ENCODE results near the gene COX4I2. TPM values are rescaled to one million over a fixed set of nuclear protein-coding genes. Genes with fewer than 3 reads are reported as not detected.

COX4I2 gene
- polyA plus RNA-seq, 3 donors: 1.1 to 3.1 (median 1.6) TPM

DNA sequence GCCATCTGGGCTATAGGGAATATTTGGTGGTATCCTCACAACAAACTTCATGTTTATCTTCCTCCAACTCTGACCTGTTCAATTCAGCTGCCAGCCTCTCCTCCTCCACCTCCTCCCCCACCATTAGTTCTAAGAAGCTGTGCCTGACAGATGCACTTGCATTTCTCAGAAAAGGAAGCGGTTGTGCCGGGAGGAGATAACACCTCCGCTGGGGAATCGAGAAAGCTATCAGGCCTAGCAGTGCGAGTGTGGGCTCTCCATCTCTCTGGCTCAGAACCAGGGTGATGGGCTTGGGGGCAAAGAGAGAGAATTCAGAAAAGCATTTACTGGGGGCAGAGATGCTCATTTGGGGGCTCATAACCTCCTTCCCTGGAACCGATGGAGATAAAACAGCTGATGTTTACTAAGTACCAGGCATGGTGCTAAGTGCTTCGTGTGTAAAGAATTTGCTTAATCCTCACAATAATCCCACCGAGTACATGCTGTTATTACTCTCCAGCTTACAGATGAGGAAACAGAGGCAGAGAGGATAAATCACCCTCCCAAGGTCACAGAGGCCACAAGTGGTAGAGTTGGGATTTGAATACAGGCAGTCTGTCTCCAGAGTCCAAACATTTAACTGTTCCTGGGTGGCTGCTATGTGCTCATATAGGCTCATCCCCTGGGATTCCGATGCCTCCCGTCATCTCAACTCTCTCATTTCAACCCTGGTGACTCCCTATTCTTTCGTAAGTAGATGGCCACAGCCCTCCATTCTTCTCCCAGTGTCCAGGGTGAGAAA, 38.3 kb downstream of the COX4I2 start:
- DNase-seq: no peak

DNA sequence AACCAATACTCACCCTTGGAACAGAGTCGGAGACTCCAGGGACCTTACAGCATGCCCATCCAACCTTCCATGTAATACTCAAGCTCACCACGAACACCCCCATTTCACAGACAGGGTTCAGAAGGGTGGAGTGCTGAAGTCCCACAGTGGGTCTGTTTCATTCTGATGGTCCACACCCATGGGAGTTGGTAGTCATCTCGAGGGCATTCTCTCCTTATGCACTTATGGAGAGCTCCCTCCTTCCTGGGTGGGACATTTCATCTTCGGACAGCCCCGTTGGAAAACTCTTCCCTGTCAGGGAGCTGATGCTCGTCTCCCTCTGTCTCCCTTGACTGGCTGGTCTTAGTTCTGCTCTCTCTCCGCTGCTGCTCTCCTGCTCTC, 38.9 kb downstream of the COX4I2 start:
- DNase-seq: no peak

DNA sequence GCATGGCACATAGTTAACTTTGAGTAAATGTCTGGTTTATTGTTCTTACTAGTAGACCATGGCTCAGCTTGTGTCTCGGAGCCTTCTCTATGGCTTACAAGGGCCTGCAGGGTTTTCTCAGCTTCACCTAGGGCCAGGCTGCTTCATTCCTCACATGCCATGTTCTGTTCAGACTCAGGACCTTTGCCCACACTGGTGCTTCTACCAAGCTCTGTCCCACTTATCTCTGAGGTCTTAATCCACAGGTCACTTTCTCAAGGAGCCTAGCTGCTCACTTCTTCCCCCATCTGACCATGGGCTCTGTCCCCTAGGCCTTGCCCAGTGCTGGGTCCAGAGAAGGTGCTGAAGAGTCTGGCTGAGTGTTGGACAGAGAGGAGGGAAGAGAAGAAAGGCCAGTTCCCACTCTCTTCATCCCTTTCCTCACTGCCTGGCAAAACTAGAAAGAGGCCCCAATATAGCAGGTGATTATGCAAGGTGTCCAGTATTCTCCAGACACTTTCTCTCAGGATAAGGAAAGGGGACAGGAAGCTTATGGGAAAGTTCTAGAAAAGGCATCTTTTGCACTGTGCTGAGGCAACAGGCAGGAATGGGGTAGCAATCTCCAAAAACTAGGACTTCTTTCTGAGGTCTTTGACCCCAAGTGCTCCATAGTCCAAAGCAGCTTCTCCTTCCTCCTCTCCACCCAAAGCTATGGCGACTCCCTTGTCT, 40.0 kb downstream of the COX4I2 start:
- no peak for DNase-seq

DNA sequence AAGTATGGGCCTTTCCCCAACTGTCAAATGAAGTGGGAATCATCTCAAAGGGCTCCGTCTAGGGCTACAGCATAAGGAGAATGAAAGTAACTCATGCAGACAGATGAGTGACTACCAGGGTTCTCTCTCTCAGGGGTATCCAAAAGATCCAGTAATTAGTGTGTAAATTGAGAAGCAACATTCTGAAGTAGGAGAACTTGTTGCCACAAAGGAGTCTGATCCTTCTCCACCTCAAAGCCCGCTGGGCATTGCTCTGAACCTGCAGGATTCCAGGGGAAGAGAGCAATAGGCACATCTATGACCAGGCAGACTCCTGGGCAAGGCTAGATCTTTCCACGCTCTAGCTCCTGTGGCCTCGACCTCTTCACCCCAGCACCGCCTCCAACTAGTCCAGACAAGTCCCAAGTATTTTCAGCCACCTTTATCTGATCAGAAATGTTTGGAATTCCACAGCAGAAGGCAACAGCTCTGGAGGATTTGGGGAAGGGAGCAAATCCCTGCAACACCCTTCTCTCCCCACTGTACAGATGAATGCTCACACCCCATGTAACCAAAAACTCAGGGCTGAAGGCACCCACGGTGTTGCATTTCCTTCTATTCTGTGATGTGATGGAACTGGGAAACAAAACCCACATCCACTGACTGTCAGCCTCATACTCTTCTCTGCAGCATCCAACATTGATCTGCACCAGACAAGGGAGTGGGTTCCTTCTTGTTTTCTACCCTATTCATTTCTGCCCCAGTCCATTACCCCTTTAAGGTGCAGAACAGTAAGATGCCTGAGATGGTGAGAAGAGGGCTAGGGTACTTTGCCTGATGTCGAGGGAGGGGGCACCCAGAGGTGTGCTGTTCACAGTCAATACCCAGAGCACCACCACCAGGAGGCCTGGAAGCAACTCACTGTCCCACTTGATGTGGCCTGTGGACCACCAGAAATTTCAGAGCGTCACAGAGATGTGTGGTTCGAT, 41.0 kb downstream of the COX4I2 start:
- no peak for DNase-seq

DNA sequence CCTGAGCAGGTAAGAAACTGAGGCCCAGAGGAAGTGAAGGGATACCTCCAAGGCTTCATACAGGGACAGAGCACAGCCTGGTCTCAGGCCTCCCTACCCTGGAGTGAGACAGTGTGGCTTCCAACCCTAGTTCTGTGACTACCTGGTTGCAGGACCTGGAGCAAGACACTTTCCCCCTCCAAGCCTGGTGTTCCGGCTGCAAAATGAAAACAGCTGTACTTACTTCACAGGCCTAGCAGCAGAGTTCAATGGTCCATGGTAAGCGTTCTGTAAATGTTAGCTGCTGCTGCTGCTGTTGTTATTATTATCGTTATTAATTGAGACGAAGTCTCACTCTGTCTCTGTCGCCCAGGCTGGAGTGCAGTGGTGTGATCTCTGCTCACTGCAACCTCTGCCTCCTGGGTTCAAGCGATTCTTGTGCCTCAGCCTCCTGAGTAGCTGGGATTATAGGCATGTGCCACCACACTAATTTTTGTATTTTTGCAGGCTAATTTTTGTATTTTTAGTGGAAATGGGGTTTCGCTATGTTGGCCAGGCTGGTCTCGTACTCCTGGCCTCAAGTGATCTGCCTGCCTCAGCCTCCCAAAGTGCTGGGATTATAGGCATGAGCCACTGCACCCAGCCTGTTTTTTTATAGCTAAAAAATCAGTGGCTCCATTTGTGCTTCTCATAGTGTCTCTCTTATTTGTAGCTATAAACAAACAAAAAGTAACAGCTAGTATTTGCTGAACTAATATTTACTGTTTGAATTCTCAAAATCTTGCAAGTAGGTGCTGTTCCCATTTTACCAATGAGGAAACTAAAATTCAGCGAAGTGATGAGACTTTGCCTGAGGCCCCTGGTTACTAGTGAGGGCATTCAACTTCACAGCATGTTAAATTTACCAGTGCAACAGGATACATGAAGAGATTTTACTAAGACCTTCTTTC, 41.9 kb downstream of the COX4I2 start:
- DNase-seq: no peak

DNA sequence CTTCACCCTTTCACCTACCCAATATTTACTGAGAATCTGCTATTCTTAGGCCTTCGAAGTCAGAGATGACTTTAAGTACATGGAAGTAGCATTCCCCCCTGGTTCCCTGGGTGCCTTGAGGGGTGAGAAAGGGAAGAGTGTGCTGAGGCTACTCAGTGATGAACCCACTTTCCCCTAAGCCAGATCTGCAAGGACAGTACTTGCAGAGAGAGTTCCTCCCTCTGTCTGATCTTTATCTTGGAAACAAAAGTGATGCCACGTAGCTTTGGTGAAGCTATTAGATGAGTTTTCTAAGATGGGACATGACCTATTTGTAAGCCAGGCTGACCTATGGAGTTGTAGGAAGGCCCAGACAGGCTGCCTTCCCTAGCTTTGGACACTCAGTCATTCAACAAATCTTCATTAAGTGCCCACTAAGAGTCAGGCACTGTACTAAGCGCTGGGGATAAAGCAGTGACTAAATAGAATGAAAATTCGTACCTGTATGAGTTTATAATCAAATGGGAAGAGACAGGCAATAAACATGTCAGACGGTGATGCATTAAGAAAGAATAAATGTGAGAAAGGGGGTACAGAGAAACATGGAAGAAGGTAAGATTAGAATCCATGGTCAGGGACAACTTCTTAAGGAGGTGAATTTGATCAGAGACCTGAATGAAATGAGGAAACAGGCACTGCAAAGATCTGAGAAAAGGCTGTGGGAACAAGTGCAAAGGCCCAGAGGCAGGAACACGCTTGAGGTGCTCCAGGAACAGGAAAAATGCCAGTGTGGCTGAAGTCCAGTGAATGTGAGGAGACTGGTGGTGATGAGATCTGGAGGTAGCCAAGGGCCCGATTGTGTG, 42.8 kb downstream of the COX4I2 start:
- DNase-seq: no peak

DNA sequence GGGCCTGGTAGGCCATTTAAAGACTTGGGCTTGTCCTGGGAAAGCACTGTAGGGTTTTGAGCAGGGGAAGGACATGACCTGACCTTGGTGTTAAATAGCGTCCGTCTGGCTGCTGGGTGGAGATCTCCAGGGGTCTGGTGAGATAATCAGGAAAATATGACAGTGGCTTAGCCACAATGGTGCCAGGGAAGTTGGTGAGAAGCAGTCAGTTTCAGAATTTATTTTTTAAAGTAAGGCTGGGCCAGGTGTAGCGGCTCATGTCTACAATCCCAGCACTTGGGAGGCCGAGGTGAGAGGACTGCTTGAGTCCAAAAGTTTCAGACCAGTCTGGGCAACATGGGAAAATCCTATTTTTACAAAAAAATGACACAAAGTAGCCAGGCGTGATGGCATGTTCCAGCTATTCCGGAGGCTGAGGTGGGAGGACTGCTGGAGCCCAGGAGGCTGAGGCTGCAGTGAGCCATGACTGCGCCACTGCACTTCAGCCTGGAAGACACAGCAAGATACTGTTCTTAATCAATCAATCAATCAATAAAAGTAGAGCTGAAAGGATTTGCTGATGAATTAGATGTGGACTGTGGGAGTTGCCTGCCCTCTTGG, 43.5 kb downstream of the COX4I2 start:
- no peak for DNase-seq

DNA sequence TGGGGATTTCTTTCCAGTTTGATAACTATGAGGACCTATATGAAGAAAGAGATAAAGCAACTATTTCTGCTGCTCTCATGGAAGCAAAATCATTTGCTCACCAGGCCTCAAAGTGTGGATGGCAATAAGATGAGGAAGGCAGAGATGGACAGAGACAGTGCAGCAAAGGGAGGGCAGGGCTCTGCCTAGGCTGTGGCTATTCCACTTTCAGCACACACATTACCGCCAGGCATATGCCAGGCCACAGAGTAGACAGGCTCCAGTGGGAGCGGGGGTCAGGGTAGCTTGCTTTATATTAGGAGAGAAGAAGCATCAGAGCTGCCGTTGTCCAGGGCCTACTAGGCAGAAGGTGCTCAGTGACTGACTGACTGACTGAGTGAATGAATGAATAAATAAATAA, 44.1 kb downstream of the COX4I2 start:
- no peak for DNase-seq

DNA sequence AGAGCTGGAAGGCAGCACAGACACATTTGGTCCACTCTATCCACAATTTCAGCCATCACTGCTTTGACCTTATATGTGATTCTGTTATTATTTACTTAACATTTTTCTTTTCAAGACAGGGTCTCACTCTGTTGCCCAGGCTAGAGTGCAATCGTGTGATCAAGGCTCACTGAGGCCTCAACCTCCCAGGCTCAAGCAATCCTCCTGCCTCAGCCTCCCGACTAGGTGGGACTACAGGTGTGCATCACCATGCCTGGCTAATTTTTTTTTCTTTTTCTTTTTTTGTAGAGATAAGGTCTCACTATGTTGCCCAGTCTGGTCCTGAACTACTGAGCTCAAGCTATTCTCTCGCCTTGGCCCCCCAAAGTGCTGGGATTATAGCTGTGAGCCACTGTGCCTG, 44.6 kb downstream of the COX4I2 start:
- no peak for DNase-seq

DNA sequence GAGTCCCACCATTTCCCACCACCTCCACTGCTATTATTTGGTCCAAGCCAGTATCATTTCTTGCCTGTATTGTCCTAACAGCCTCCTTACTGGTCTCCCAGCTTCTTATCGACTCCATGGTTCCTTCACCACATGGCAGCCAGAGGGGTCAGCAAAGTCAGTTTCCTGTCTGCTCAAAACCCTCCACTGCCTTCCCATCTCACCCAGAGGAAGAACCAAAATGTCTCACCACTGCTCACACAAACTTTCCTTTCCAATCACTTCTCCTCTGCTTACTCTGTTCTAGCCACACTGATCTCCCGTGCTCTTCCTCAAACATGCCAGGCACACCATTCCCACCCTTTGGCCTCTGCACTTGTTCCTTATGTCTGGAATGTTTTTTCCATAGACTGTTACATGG, 45.2 kb downstream of the COX4I2 start:
- no peak for DNase-seq

DNA sequence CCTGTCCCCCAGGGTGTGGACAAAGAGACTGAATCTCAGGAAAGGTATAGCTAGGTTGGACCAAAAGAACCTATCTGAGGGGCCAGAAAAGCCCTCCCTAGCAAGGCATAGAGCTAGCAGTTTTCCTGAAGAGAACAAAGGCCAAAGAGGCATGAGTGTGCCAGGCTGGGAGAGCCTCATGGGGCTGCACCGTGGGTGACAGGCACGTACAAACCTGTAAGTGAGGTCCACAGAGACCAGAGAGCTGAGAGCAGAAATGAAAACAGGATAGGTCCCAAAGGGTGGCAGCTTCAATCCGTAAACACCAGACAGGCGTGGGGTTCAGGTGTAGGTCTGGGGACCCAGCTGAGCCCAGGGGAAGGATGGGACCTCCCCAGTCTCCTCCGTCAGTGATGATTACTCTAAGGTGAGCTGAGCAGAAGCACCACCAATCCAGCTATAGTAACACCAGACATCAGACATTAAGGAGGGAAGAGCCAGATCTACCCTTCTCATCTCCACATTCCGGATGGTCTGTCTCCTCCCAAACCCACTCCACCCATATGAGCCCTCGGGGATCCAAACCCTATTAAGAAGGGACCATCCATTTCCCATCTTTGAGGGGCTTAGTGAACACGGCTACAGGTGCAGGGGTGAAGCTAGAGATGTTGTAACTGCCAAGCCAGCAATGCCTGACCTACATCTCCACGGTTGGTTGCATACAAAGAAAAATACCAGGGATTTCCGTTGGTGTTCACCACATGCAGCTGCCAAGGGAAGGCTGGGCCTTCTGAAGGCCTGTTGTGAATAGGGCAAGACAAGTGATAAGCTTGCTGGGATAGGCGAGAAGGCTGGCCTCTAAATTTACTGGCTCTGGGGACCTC, 46.7 kb downstream of the COX4I2 start:
- DNase-seq: no peak

DNA sequence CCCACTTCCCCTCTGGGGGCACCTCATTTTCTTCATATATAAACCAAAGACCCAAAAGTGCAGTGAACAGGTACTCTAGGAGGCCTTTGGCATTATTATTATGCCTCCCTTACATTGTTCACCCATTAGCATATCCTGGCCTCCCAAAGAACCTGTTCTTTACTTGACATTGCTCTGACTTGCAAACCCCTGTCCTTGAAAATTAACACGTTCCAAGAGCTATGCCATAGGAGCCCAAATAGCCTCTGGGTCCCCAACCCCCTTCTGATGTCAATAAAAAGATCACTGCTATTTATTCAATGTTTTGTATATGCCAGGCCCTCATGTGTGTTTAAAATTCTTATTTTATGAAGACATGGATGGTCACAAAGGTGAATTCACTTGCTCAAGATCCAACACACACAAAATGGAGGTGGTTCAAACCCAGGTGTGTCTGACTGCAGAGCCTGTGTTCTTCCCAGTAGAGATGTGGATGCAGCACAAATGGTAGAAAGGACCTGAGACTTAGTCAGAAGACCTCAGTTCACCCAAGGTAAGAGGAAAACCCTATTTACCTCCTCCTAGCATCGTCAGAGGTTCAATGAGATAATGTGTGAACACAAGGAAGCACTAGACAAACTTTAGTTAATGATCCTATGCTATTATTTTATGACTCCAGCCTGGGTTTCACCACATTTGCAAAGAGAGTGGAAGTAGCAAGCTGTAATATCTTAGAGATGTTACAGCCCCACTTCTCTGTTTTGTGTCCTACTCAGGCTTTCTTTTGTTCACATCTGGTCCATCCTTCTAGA, 48.3 kb downstream of the COX4I2 start:
- no peak for DNase-seq

DNA sequence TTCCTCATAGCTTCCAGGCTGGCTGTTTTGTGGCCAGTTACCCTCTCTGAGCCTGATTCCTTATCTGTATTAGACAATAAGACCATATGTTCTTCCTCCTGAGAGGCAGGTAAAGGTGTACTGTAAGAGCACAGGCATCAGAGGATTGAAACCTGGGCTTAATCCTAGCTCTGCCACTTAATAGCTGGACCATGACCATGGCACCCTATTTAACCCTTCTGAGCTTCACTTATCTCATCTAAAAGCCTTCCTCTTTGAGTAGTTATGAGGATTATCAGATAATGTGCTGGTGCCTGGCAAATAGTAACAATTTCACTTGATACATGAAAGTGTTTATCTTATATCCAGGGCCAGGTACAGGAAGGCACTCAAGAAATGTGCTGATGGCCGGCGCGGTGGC, 50.1 kb downstream of the COX4I2 start:
- no peak for DNase-seq

DNA sequence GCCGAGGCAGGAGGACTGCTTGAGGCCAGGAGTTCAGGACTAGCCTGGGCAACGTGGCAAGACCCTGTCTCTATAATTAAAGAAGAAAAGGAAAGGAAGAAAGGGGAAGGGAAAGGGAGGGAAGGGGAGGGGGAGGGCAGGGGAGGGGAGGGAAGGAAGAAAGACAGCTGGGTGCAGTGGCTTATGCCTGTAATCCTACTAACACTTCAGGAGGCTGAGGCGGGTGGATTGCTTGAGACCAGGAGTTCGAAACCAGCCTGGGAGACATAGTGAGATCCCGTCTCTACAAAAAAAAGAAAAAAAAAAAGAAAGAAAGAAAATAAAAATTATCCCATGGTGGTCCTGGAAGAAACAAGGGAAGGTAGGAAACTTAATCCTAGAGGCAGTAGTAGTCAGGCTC, 51.4 kb downstream of the COX4I2 start:
- no peak for DNase-seq

DNA sequence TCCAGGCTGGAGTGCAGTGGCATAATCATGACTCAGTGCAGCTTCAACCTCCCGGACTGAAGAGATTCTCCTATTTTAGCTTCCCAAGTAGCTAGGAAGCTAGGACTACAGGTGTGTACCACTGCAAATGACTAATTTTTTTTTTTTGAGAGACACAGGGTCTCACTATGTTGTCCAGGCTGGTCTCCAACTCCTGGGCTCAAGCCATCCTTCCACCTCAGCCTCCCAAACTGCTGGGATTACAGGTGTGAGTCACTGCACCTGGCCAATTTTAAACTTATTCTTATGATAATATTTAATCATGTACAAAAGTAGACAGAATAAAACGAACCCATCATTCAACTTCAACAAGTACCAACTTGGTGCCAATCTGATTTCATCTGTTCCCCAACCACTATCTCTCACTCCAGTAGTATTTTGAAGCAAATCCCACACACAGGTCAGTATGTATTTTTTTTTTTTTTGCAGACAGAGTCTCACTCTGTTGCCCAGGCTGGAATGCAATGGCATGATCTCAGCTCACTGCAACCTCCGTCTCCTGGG, 52.5 kb downstream of the COX4I2 start:
- no peak for DNase-seq

DNA sequence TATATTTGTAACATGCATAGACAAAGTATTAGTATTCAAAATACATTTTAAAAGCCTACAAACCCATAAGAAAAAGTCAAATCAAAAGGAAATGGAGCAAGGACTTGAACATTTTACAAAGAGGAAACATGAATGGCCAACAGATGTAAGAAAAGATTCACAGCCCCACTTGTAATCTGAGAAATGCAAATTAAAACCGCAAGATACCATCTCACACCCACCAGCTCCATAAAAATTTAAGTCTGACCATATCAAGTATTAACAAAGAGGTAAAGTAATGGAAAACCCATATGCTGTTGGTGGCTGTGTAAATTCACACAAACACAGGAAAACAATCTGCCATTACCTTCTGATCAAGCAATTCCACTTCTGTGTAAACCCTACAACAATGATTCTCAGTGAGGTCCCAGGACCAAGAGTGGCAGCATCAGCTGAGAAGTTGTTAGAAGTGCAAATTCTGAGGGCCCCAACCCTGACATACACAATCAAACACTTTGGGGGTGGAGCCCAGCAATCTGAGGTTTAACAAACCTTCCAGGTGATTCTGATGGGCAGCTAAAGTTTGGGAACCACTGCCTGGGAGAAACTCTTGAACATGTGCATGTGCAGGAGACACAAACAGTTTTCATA, 54.0 kb downstream of the COX4I2 start:
- no peak for DNase-seq

DNA sequence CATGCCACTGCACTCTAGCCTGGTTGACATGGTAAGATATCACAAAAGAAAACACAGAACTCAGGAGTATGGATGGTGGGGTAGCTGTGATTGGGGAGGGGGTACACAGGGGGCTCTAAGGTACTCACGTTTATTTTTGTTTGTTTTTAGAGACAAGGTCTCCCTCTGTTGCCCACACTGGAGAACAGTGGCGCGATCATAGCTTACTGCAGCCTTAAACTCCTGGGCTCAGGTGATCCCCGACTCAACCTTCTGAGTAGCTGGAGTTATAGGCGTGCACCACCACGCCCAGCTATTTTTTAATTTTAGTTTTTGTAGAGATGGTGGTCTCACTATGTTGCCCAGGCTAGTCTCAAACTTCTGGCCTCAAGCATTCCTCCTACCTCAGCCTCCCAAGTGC, 55.7 kb downstream of the COX4I2 start:
- no peak for DNase-seq
